Measurements from ENCODE around the gene PAK5. TPM values are rescaled to one million over a fixed set of nuclear protein-coding genes. Genes with fewer than 3 reads are reported as not detected.

The PAK5 gene
- total RNA-seq, 1 experiment from 2014 or later: not detected

GRCh38 chr20:9543214-9543613 is 295.7 kb downstream of the PAK5 start (continued):
- no peak for TF ChIP-seq CTCF (IDR thresholded peaks at IDR 0.05 in 2 of 3, conservative IDR thresholded peaks at IDR 0.05 in 1 of 3; ENCODE audit: borderline replicate concordance in 1 of 3, insufficient read depth in 1 of 3, low read depth in 2 of 3, low read length in 2 of 3)
- no peak for TF ChIP-seq REST (IDR thresholded peaks at IDR 0.05; ENCODE audit: low read depth)
- no peak for TF ChIP-seq ZFX (IDR thresholded peaks at IDR 0.05)
- TF ChIP-seq SP1 (IDR thresholded peaks at IDR 0.05; ENCODE audit: low read depth): no peak
- TF ChIP-seq POLR2A (IDR thresholded peaks at IDR 0.05; ENCODE audit: borderline replicate concordance, extremely low read depth, insufficient read depth, insufficient read length): no peak
- no peak for TF ChIP-seq CBX3 (IDR thresholded peaks at IDR 0.05; ENCODE audit: low read depth)
- no peak for TF ChIP-seq RAD21 (IDR thresholded peaks at IDR 0.05; ENCODE audit: low read depth)
- no peak for TF ChIP-seq ELF1 (IDR thresholded peaks at IDR 0.05; ENCODE audit: borderline replicate concordance, low read depth)
- no peak for TF ChIP-seq JUND (IDR thresholded peaks at IDR 0.05)

- TF ChIP-seq CEBPB (IDR thresholded peaks at IDR 0.05; ENCODE audit: low read depth): no peak
- no peak for TF ChIP-seq ZNF274 (IDR thresholded peaks at IDR 0.05; ENCODE audit: low read depth, low read length)
- TF ChIP-seq POLR2AphosphoS5 (IDR thresholded peaks at IDR 0.05; ENCODE audit: low read depth, low read length): no peak
- no peak for TF ChIP-seq TCF7L2 (IDR thresholded peaks at IDR 0.05; ENCODE audit: borderline replicate concordance, extremely low read depth, insufficient read depth, insufficient read length)
- POLR2A ChIA-PET: no interaction called here
- ATAC-seq: no peak
Measured at GRCh38 chr20:9535449-9535848, 303.4 kb downstream of the PAK5 start.

More at GRCh38 chr20:9535449-9535848, 303.4 kb downstream of the PAK5 start:
- ChIA-PET CTCF (no interaction called here), RAD21 (ENCODE audit: low non-redundant PET in 1 of 2, low total read pairs in 2 of 2, uncharacterized antibody in 2 of 2, unreplicated experiment in 2 of 2) (no interaction called here)
- Histone ChIP-seq H3K4me2 (ENCODE audit: low read length) (no peak overlapping the region), H3K79me2 (ENCODE audit: insufficient read depth, low read length) (no peaks in the 10 kb centered on the region), H2AFZ (ENCODE audit: low read depth, low read length, poor library complexity, severe bottlenecking) (no peak overlapping the region), H3K27me3 (ENCODE audit: insufficient read depth, low read length) (0 out of 2 replicates have a peak, but pooled peaks cover 12% of the 10 kb centered on the region), H4K20me1 (ENCODE audit: insufficient read depth) (no peaks in the 10 kb centered on the region), H3K4me1 (ENCODE audit: control insufficient read depth in 1 of 2, insufficient read depth in 2 of 2, low read length in 2 of 2) (no peaks in the 10 kb centered on the region), H3K36me3 (ENCODE audit: control insufficient read depth in 1 of 2, insufficient read depth in 2 of 2, low read length in 2 of 2) (no peaks in the 10 kb centered on the region), H3K9me2 (ENCODE audit: insufficient read depth) (no peaks in the 10 kb centered on the region), H3K4me3 (replicated peaks in 1 of 2; ENCODE audit: low read depth in 1 of 2, low read length in 2 of 2) (no peak overlapping the region), H3K9ac (ENCODE audit: low read length) (no peak overlapping the region), H3K9me3 (ENCODE audit: control insufficient read depth in 1 of 2, insufficient read depth in 1 of 2, low read depth in 1 of 2, low read length in 2 of 2) (no peaks in the 10 kb centered on the region), H3K27ac (ENCODE audit: low read depth, low read length) (no peak overlapping the region)
- no TSS peak for BruUV-seq (replicated peaks)
- DNase-seq (ENCODE audit: low read depth, low spot score): no peak
- intact Hi-C loops (cut with micrococcal nuclease): no loop called here
